HG03521 (cell line): ENCODE measurements around the gene ARHGAP18.

Source experiments
- ATAC-seq: cut with Tn5 transposase; IDR thresholded peaks from one replicate; pipeline ENCODE4 v1.9.1; 2021; ENCODE audit warnings: mild to moderate bottlenecking, moderate library complexity; ENCODE audit not compliant: unreplicated experiment

Gene ARHGAP18

DNA sequence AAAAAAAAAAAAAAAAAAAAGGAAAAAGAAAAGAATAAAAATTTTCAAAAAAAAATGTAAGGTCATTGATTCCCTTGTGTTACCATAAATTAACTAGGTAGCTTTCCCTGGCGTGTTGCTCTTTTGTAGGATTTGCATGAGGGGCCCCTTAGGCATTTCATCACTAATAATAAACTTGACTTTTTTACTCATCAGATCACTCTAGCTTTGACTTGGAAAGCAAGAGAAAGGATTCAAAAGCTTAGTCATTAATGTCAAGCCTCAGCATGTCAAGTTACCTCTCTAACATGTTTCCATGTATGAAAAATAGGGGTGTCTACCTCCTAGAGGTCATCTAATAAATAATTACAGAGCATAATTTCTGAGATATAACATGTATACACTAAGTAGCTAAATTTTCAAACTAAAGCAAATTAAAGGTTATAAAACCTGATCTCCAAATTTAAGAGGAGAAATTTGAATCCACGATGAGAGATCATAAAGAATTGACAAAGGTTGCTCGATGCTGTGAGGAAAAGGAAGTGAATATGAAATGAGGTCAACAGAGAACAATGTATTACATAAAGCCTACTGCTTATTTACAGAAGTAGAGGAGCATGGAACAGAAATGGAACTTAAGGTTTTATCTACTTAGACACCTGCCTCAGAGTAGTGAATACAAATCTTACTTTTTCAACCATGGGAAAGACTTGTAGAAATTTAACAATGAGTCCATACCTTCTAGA, 86.8 kb downstream of the ARHGAP18 start:
- ATAC-seq = no peak

- no peak for ATAC-seq
Measured at GRCh38 chr6:129621252-129621651, 88.7 kb downstream of the ARHGAP18 start.

DNA sequence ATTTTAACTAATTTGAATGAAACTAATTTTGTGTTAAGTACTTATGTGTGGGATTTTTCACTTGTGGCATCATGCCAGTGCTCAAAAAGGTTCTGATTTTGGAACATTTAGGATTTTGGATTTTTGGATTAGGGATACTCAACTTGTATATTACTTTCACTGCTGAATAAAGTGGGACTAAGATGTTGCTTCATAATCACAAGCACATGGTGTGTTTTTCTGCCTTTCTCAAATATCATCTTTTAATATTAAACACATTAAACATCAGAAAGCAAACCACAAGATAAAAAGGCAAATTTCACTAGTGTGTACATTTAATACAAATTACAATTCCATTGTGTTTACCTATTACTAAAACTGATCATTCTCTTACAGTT, 89.8 kb downstream of the ARHGAP18 start:
- ATAC-seq = no peak

DNA sequence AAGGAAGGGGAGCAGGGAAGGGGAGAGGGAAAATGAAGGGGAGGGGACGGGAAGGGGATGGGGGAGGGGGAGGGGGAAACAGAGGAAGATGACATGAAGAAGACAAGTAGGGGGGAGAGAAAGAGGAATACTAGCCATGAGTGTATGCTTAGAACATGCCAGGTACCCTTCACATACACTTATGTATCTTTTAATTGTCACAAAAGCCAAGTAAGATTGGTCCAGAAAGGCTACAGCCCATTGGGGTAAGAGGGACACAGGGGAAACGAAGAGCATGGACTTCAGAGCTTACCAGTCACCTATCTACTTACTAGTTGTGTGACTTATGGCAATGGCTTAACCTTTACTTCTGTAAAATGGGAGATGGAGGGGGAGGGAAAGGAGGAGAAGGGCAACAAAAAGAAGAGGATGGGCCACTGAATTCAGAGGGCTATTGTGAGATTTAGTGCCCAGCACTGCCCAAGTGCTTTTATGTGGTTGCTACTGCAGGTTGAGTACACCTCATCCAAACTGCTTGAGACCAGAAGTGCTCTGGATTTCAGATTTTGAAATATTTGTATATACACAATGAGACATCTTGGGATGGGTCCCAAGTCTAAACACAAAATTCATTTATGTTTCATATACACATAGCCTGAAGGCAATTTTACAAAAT, 90.3 kb downstream of the ARHGAP18 start:
- no peak for ATAC-seq

DNA sequence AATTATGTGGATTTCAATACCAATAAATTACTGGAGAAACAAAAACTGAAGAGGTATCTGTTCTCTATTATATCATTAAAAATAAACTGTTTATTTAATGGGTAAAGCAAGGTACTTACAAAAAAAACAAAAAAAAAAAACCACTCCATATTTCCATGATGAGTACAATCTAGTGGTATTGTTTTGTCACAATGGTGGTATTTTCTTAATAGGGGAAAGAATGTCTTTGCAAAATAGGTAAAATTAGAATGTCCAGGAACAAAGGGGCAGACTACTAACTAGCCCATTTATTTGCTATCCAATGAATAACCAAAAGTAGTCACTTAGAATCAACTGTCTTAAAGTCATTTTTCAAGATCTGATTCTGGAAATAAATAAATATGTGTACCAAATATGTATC, 92.0 kb downstream of the ARHGAP18 start:
- ATAC-seq = no peak

DNA sequence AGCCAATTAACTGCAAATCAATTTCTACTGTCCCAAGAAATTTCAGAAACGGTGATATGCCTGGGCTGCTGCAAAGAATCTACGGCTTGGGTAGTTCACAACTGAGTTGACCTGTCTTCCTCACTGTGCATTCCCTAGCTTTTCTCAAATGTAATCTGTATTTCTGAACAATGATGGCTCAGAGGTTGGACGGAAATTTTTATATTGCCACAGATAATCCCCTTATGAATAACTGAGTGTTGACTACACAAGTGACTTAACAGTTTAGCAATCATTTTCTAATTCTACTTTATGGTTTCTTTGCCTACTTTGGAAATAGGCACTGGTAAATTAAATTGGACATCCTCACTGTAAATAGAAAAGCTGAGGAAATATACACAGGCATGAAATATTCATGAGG, 94.5 kb downstream of the ARHGAP18 start:
- ATAC-seq = no peak

DNA sequence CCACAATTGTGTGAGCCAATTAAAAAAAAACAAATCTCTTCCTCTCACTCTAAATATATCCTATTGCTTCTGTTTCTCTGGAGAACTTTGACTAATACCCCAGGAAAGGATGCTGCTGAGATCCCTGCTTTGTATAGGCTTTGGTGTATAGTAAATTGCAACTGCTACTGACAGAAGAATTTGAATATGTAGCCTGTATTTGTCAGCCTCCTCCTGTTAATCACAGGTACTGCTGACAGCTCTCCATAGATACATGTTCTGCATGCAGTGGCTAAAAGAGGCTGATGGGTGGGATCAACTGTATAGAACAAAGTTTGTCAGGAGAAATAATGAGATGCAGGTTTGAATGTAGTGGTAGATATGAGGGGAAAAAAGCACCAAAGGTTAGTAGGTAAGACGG, 95.0 kb downstream of the ARHGAP18 start:
- ATAC-seq = no peak

DNA sequence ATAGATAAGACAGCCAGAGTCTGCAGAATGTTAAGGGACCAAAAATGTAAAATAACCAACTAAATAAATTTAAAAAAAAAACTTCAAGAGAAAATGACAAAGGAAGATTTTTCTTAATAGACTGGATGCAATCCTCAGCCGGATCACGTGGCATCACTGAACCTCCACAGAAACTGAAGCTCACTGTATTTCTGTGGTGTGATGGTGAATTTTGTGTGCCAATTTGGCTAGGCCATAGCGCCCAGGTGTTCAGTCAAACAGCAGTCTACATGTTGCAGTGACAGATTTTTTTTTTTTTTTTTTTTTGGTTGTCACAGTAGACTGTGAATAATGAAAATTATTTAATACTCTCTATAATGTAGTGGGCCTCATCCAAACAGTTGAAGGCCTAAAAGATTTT, 95.5 kb downstream of the ARHGAP18 start:
- no peak for ATAC-seq

GRCh38 chr6:129612440-129612839, 97.5 kb downstream of the ARHGAP18 start:
- ATAC-seq = no peak

DNA sequence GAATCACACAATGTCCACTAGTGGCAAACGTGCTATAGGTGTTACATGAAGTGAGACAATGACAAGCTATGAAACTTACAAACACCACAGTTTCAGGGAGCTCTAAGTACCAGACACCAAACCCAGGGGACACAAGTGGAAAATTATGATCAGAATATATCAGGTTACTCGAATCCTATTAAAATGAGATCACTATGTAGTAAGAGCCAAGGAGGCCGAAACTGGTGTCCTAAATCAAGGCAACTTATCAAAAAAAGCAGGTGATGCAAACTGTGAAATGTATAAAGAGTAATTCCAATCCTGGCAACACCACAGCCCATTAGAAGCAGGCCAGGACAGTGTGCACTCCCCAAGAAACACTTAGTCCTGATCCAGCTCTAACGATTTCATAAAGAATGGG, 100.3 kb downstream of the ARHGAP18 start:
- no peak for ATAC-seq

- no peak for ATAC-seq
Measured at GRCh38 chr6:129608886-129609537, 101.0 kb downstream of the ARHGAP18 start.

DNA sequence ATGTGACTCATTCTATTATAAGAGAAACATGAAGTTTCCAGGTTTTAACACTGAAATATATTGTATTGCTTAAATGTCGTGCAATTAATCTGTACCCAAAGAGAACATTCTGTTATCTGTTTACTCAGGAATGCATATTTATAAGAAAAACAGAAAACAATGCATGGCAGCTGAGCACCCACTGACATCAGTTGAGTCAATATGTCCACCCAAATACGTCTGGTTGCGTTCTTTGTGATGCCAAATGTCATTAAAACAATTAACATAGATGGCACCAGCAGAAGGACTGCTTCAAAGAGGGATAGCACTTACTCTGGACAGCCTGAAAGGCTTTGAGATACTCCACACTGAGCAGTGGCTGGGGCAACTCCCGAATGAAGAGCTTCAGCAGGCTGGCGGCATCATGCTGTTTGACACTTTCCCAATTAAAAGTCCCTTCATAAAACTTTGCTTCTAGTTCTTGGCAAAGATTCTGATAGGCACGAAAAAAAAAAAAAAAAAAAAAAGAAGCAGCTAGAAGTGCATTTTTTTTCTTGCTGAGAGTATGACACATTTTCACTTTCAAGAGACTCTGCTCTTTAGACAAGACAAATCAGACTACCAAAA, 102.3 kb downstream of the ARHGAP18 start:
- ATAC-seq = no peak

- peak; percentile 75 for ATAC-seq
Measured at GRCh38 chr6:129606664-129607063, 103.3 kb downstream of the ARHGAP18 start.

DNA sequence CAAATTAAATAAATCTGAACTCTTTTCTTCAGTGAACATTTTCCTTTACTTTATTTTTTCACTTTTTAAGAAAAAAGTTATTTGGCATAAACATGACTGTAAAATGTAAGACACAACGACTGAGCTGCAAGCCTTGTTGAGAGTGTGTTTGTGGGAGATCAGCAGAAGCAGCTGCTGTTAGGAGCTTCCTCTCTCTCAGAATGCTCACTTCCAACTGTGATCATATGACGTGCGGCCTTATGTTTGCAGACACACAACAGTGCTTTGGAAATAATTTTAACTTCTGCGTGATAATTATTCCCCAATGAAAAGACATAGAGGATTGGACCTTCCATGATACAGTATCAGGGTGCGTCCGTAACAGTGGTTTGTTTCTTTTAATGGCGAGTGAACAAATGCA, 104.0 kb downstream of the ARHGAP18 start:
- ATAC-seq = no peak

- no peak for ATAC-seq
Measured at GRCh38 chr6:129605095-129605494, 104.9 kb downstream of the ARHGAP18 start.

DNA sequence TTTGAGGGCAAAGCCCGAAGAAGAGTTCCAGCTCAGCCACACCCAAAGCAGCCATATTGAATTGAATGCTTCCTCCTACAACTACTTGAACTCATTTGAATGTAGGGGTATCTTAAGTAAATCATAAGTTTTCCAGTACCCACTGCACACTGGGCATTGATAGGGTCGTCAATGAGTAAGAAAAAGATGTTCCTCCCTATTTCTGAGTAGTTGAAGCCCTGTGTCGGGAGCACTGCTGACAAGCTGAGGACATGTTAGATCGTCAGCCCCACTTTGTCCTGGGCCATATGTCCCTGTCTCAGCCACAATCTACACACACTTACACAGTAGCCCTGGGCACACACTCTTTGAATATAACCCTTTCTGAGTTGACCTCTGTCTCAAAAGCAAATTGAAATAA, 105.7 kb downstream of the ARHGAP18 start:
- no peak for ATAC-seq

DNA sequence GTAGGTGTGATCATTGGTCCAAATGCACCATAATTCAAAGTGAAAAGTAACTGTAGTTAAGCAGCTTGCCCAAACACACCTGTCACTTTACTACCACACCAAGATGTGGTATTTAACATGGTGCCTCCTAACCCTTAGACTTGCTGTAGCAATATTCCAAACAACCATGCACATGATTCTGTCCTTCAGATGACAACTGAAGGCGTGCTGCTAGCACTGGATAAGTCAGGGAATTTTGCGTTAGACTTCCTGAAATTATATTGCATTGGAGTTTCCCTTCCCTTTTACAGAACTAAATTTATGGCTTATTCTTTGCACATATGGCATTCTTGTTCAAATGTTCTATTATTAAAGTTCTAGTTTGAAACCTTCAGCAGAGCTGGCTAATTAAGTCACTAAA, 106.2 kb downstream of the ARHGAP18 start:
- ATAC-seq = no peak

DNA sequence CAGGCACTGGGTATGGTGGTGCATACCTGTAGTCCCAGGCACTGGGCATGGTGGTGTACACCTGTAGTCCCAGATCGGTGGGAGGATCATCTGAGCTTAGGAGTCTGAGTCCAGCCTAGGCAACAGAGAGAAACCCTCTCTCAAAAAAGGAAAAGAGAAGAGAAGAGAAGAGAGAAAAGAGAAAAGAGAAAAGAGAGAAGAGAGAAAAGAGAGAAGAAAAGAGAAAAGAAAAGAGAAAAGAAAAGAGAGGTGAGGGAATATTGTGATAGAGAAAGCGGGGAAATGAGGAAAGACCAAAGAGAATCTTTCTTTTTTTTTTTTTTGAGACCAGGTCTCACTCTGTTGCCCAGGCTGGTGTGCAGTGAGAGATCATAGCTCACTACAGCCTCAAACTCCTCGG, 108.7 kb downstream of the ARHGAP18 start:
- ATAC-seq = no peak

- ATAC-seq = no peak
Measured at GRCh38 chr6:129599467-129599866, 110.5 kb downstream of the ARHGAP18 start.

DNA sequence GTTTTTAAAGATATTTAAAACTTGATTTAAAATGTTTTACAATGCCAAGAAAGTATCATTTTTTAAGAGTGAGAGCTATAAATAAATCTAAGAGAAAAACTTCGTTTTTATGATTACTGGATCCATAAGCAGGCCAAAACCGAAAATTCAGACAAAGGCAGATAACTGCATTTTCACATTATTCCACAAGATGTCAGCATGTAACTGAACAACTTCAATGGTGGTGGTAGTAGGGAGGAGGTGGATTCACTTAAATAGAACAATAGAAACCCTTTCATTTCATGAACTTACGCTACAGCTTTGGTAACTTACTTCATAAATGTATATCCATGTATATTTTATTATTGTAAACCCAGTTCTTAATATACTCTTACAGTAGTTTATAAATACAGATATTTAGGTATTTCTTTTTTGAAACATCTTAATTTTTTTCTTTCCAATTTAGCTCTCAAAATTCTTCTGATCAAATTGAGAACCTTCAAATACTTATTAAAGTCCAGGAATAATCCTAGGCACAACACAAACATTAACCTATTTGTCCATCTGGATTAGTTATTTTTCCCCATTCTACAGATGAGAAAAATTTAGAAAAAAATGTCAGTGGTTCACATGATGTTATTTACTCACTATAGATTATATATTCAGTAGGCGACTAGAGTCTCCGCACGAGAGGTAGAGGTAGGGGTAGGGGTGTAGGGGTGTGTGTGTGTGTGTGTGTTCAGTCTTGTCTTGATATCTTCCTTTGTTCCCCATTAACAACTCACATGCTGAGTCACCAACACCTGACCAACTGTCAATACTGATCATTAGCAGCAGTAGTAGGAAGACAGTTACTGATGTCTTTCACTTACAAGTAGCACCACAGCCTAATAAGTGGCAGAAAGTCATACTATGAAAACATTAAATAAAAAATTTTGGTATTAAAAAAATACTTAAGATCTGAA, 111.5 kb downstream of the ARHGAP18 start:
- peak; percentile 65 for ATAC-seq
